ENCODE results near the gene RPS15.

DNA sequence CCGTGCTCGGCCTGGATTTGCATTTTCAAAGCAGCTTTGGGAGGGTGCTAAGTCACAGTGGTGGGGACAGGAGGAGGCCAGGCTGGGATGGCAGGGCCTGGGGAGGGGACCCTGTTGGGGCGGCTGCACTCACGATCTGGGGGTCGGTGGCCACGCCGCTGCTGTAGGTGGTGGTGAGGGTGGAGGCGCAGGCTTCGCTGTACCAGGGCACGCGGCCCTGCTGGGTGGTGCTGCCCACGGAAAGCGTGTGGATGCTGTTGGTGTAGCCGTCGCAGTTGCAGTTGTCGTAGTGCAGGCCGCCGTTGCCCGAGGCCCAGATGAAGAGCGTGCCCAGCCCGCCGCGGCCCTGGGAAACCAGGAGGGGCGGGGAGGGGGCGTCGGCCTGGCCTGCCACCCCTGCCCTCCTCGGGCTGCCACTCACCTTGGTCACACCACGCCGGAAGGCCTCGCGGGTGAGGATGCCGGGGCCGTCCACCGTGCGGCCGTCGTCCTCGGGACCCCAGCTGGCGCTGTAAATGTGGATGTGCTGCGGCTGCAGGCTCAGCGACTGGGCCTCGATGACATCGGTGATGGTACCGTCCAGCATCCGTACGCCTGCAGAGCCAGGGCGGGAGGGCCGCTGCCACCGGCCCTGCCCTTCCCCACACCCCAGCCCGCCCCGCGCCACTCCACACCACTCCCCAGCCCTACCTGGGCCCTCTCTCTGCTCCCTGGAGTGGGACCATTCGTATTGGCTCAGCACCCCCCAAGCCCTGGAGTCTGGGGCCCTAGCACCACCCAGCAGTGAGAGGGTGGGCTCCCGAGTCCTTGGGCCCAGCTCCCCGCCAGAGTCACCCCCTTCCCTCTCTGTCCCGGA lies 48.8 kb downstream of the RPS15 start:
- TF ChIP-seq, protein P1, sequence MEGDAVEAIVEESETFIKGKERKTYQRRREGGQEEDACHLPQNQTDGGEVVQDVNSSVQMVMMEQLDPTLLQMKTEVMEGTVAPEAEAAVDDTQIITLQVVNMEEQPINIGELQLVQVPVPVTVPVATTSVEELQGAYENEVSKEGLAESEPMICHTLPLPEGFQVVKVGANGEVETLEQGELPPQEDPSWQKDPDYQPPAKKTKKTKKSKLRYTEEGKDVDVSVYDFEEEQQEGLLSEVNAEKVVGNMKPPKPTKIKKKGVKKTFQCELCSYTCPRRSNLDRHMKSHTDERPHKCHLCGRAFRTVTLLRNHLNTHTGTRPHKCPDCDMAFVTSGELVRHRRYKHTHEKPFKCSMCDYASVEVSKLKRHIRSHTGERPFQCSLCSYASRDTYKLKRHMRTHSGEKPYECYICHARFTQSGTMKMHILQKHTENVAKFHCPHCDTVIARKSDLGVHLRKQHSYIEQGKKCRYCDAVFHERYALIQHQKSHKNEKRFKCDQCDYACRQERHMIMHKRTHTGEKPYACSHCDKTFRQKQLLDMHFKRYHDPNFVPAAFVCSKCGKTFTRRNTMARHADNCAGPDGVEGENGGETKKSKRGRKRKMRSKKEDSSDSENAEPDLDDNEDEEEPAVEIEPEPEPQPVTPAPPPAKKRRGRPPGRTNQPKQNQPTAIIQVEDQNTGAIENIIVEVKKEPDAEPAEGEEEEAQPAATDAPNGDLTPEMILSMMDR (optimal IDR thresholded peaks at IDR 0.05 in 1 of 3, IDR thresholded peaks at IDR 0.05 in 1 of 3, conservative IDR thresholded peaks at IDR 0.05 in 1 of 3; ENCODE audit: extremely low read depth in 1 of 3, insufficient read depth in 2 of 3, low read length in 3 of 3) = no peak
- TF ChIP-seq EZH2 (IDR thresholded peaks at IDR 0.05; ENCODE audit: low read length) = no peak

Measured in keratinocyte (primary cell).